ENCODE data around the gene BCL2L13.

Gene BCL2L13

GRCh38 chr22:17726928-17727897, 88.7 kb downstream of the BCL2L13 start:
- Histone ChIP-seq H3K36me3 (ENCODE audit: control insufficient read depth, insufficient read depth, low read length) (peaks cover 51% of the 10 kb centered on the region), H3K27ac (ENCODE audit: low read depth, low read length) (no peak overlapping the region), H3K27me3 (ENCODE audit: control insufficient read depth, insufficient read depth, low read length) (no peaks in the 10 kb centered on the region), H3K4me3 (ENCODE audit: low read depth, low read length) (no peak overlapping the region), H3K9ac (ENCODE audit: low read depth, low read length) (no peak overlapping the region), H3K4me1 (ENCODE audit: control insufficient read depth, insufficient read depth, low read length) (no peaks in the 10 kb centered on the region), H3K9me3 (ENCODE audit: control insufficient read depth, insufficient read depth, low read length) (no peaks in the 10 kb centered on the region)

- H3K4me1 ChIP-seq (ENCODE audit: control insufficient read depth, insufficient read depth, low read length) = no peaks in the 10 kb centered on the region
Measured at GRCh38 chr22:17728786-17729185, 90.2 kb downstream of the BCL2L13 start.

GRCh38 chr22:17729561-17729960, 91.0 kb downstream of the BCL2L13 start:
- Histone ChIP-seq H3K27ac (ENCODE audit: low read depth, low read length) (no peak overlapping the region), H3K9me3 (ENCODE audit: control insufficient read depth, insufficient read depth, low read length) (no peaks in the 10 kb centered on the region), H3K36me3 (ENCODE audit: control insufficient read depth, insufficient read depth, low read length) (peaks cover 70% of the 10 kb centered on the region), H3K27me3 (ENCODE audit: control insufficient read depth, insufficient read depth, low read length) (no peaks in the 10 kb centered on the region), H3K4me3 (ENCODE audit: low read depth, low read length) (no peak overlapping the region), H3K4me1 (ENCODE audit: control insufficient read depth, insufficient read depth, low read length) (no peaks in the 10 kb centered on the region), H3K9ac (ENCODE audit: low read depth, low read length) (no peak overlapping the region)

More at GRCh38 chr22:17728786-17729185, 90.2 kb downstream of the BCL2L13 start:
- Histone ChIP-seq H3K9me3 (ENCODE audit: control insufficient read depth, insufficient read depth, low read length) (no peaks in the 10 kb centered on the region), H3K9ac (ENCODE audit: low read depth, low read length) (no peak overlapping the region), H3K27ac (ENCODE audit: low read depth, low read length) (no peak overlapping the region), H3K27me3 (ENCODE audit: control insufficient read depth, insufficient read depth, low read length) (no peaks in the 10 kb centered on the region), H3K4me3 (ENCODE audit: low read depth, low read length) (no peak overlapping the region), H3K36me3 (ENCODE audit: control insufficient read depth, insufficient read depth, low read length) (peaks cover 62% of the 10 kb centered on the region)

GRCh38 chr22:17732251-17732854, 93.8 kb downstream of the BCL2L13 start:
- Histone ChIP-seq H3K4me1 (ENCODE audit: control insufficient read depth, insufficient read depth, low read length) (no peaks in the 10 kb centered on the region), H3K9ac (ENCODE audit: low read depth, low read length) (no peak overlapping the region), H3K27me3 (ENCODE audit: control insufficient read depth, insufficient read depth, low read length) (no peaks in the 10 kb centered on the region), H3K9me3 (ENCODE audit: control insufficient read depth, insufficient read depth, low read length) (no peaks in the 10 kb centered on the region), H3K4me3 (ENCODE audit: low read depth, low read length) (no peak overlapping the region), H3K36me3 (ENCODE audit: control insufficient read depth, insufficient read depth, low read length) (peaks cover 70% of the 10 kb centered on the region), H3K27ac (ENCODE audit: low read depth, low read length) (no peak overlapping the region)

- Histone ChIP-seq H3K4me1 (ENCODE audit: control insufficient read depth, insufficient read depth, low read length) (no peaks in the 10 kb centered on the region), H3K9me3 (ENCODE audit: control insufficient read depth, insufficient read depth, low read length) (no peaks in the 10 kb centered on the region), H3K27me3 (ENCODE audit: control insufficient read depth, insufficient read depth, low read length) (no peaks in the 10 kb centered on the region), H3K27ac (ENCODE audit: low read depth, low read length) (no peak overlapping the region), H3K9ac (ENCODE audit: low read depth, low read length) (no peak overlapping the region), H3K36me3 (ENCODE audit: control insufficient read depth, insufficient read depth, low read length) (peaks cover 68% of the 10 kb centered on the region), H3K4me3 (ENCODE audit: low read depth, low read length) (no peak overlapping the region)
Measured at GRCh38 chr22:17733466-17733865, 94.9 kb downstream of the BCL2L13 start.

- H3K4me1 ChIP-seq (ENCODE audit: control insufficient read depth, insufficient read depth, low read length) = no peaks in the 10 kb centered on the region
- H3K27me3 ChIP-seq (ENCODE audit: control insufficient read depth, insufficient read depth, low read length) = no peaks in the 10 kb centered on the region
- no peak overlapping the region for H3K27ac ChIP-seq (ENCODE audit: low read depth, low read length)
- no peak overlapping the region for H3K9ac ChIP-seq (ENCODE audit: low read depth, low read length)
- peaks cover 65% of the 10 kb centered on the region for H3K36me3 ChIP-seq (ENCODE audit: control insufficient read depth, insufficient read depth, low read length)
- no peaks in the 10 kb centered on the region for H3K9me3 ChIP-seq (ENCODE audit: control insufficient read depth, insufficient read depth, low read length)
- no peak overlapping the region for H3K4me3 ChIP-seq (ENCODE audit: low read depth, low read length)
Measured at GRCh38 chr22:17734187-17734586, 95.6 kb downstream of the BCL2L13 start.

- H3K36me3 ChIP-seq (ENCODE audit: control insufficient read depth, insufficient read depth, low read length) = peaks cover 31% of the 10 kb centered on the region
- H3K4me3 ChIP-seq (ENCODE audit: low read depth, low read length) = no peak overlapping the region
- no peak overlapping the region for H3K9ac ChIP-seq (ENCODE audit: low read depth, low read length)
- no peak overlapping the region for H3K27ac ChIP-seq (ENCODE audit: low read depth, low read length)
- no peaks in the 10 kb centered on the region for H3K9me3 ChIP-seq (ENCODE audit: control insufficient read depth, insufficient read depth, low read length)
- no peaks in the 10 kb centered on the region for H3K27me3 ChIP-seq (ENCODE audit: control insufficient read depth, insufficient read depth, low read length)
- H3K4me1 ChIP-seq (ENCODE audit: control insufficient read depth, insufficient read depth, low read length) = peaks cover 6% of the 10 kb centered on the region; the same call in 1 of the 2 replicates
Measured at GRCh38 chr22:17738386-17739128, 100.0 kb downstream of the BCL2L13 start.

- H3K4me3 ChIP-seq (ENCODE audit: low read depth, low read length) = no peak overlapping the region
Measured at GRCh38 chr22:17739196-17739975, 100.8 kb downstream of the BCL2L13 start.

GRCh38 chr22:17741866-17742526, 103.4 kb downstream of the BCL2L13 start:
- Histone ChIP-seq H3K36me3 (ENCODE audit: control insufficient read depth, insufficient read depth, low read length) (peaks cover 9% of the 10 kb centered on the region; the same call in 1 of the 2 replicates), H3K9ac (ENCODE audit: low read depth, low read length) (peak overlapping the region; percentile 7; the same call in 1 of the 2 replicates), H3K4me1 (ENCODE audit: control insufficient read depth, insufficient read depth, low read length) (peaks cover 6% of the 10 kb centered on the region)

More at GRCh38 chr22:17739196-17739975, 100.8 kb downstream of the BCL2L13 start:
- H3K27ac ChIP-seq (ENCODE audit: low read depth, low read length) = no peak overlapping the region
- peaks cover 6% of the 10 kb centered on the region for H3K4me1 ChIP-seq (ENCODE audit: control insufficient read depth, insufficient read depth, low read length)
- no peaks in the 10 kb centered on the region for H3K9me3 ChIP-seq (ENCODE audit: control insufficient read depth, insufficient read depth, low read length)
- peaks cover 22% of the 10 kb centered on the region for H3K36me3 ChIP-seq (ENCODE audit: control insufficient read depth, insufficient read depth, low read length)
- no peak overlapping the region for H3K9ac ChIP-seq (ENCODE audit: low read depth, low read length)
- H3K27me3 ChIP-seq (ENCODE audit: control insufficient read depth, insufficient read depth, low read length) = no peaks in the 10 kb centered on the region

GRCh38 chr22:17742527-17742902, 104.0 kb downstream of the BCL2L13 start:
- Histone ChIP-seq H3K4me1 (ENCODE audit: control insufficient read depth, insufficient read depth, low read length) (peaks cover 6% of the 10 kb centered on the region), H3K27me3 (ENCODE audit: control insufficient read depth, insufficient read depth, low read length) (no peaks in the 10 kb centered on the region), H3K4me3 (ENCODE audit: low read depth, low read length) (no peak overlapping the region)

More at GRCh38 chr22:17741866-17742526, 103.4 kb downstream of the BCL2L13 start:
- Histone ChIP-seq H3K27me3 (ENCODE audit: control insufficient read depth, insufficient read depth, low read length) (no peaks in the 10 kb centered on the region), H3K27ac (ENCODE audit: low read depth, low read length) (no peak overlapping the region), H3K9me3 (ENCODE audit: control insufficient read depth, insufficient read depth, low read length) (no peaks in the 10 kb centered on the region), H3K4me3 (ENCODE audit: low read depth, low read length) (no peak overlapping the region)

More at GRCh38 chr22:17742527-17742902, 104.0 kb downstream of the BCL2L13 start:
- H3K36me3 ChIP-seq (ENCODE audit: control insufficient read depth, insufficient read depth, low read length) = peaks cover 8% of the 10 kb centered on the region; the same call in 1 of the 2 replicates
- H3K27ac ChIP-seq (ENCODE audit: low read depth, low read length) = no peak overlapping the region
- no peak overlapping the region for H3K9ac ChIP-seq (ENCODE audit: low read depth, low read length)
- no peaks in the 10 kb centered on the region for H3K9me3 ChIP-seq (ENCODE audit: control insufficient read depth, insufficient read depth, low read length)
